Measurements from ENCODE around the gene PLA2G15. TPM values are rescaled to one million over a fixed set of nuclear protein-coding genes. Genes with fewer than 3 reads are reported as not detected.

PLA2G15 gene
- total and polyA plus RNA-seq, 4 donors: 14.8 to 26.5 (median 22.8) TPM

DNA sequence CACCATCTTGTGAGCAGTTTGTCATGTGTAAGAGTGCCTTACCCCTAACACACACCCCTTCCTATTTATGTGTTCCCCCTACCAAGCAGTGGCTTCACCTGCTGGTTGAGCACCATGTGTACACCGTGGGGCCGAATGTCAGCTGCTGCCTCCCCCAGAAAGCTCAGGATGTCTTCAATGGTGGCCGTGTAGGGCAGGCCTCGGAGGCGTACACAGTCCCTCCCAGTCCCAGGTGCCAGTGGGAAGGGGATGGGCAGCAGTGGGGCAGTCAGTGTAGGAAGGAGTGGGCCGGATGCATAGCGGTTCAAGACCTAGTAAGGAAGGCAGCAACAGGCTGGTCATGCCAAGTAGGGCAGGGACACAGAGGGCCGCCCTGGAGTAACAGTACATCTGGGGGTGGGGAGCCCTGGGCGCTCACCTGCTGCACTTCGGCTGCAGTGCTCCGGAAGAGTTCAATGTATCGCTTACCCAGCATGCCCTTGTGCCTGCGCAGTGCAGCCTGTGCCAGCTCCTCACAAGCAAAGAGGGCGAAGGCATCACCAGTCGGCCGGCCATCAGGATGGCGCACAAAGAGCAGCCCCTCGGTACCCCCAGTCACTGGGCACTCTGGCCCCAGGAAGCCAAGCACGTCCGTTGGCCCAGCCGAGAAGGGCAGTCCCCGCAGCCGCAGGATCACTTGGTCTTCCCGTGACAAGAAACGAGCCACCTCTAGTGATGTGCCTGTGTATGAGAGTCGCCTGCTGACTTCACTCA, 13.6 kb upstream of the PLA2G15 start:
- peaks cover 26% of the 10 kb centered on the region for H3K36me3 ChIP-seq (ENCODE audit: control insufficient read depth, insufficient read depth, low read length)
- no peak overlapping the region for H3K27ac ChIP-seq (ENCODE audit: low read depth, low read length)
- no peak for DNase-seq (ENCODE audit: low read depth in 4 of 6, low spot score in 6 of 6)
- no peak overlapping the region for H3K4me3 ChIP-seq (ENCODE audit: low read depth, low read length)
- no peaks in the 10 kb centered on the region for H3K9me3 ChIP-seq (ENCODE audit: control insufficient read depth, insufficient read depth, low read length)
- peaks cover 15% of the 10 kb centered on the region for H3K4me1 ChIP-seq (ENCODE audit: control insufficient read depth, insufficient read depth, low read length)
- peaks cover 23% of the 10 kb centered on the region for H3K27me3 ChIP-seq (ENCODE audit: control insufficient read depth, insufficient read depth, low read length)
- 94% methylated on average over 25 of the region's 26 CpGs for WGBS (ENCODE audit: insufficient coverage)

DNA sequence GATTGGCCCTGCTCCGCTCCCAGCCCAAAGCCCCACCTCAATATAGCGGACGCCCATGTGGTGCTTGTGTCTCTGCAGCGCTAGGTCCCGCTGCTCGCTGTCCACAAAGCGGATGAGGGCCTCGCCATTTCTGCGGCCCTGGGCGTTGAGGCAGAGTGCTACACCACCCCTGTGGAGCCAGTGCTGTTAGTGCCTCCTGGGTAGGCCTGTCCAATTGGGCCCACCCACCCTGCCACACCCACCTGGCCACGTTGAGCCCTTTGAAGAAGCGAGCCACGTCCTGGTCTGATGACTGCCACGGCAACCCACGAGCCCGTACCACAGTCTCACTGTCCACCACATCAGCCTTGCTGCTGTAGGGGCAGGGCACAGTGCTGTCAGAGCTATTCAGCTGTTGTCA, 12.8 kb upstream of the PLA2G15 start:
- peaks cover 22% of the 10 kb centered on the region for H3K4me1 ChIP-seq (ENCODE audit: control insufficient read depth, insufficient read depth, low read length)
- no peak overlapping the region for H3K27ac ChIP-seq (ENCODE audit: low read depth, low read length)
- H3K4me3 ChIP-seq (ENCODE audit: low read depth, low read length): no peak overlapping the region
- 89% methylated on average over 16 of the region's 16 CpGs for WGBS (ENCODE audit: insufficient coverage)
- H3K36me3 ChIP-seq (ENCODE audit: control insufficient read depth, insufficient read depth, low read length): peaks cover 26% of the 10 kb centered on the region
- peaks cover 31% of the 10 kb centered on the region for H3K27me3 ChIP-seq (ENCODE audit: control insufficient read depth, insufficient read depth, low read length)
- no peak for DNase-seq (ENCODE audit: low read depth in 4 of 6, low spot score in 6 of 6)
- no peaks in the 10 kb centered on the region for H3K9me3 ChIP-seq (ENCODE audit: control insufficient read depth, insufficient read depth, low read length)

DNA sequence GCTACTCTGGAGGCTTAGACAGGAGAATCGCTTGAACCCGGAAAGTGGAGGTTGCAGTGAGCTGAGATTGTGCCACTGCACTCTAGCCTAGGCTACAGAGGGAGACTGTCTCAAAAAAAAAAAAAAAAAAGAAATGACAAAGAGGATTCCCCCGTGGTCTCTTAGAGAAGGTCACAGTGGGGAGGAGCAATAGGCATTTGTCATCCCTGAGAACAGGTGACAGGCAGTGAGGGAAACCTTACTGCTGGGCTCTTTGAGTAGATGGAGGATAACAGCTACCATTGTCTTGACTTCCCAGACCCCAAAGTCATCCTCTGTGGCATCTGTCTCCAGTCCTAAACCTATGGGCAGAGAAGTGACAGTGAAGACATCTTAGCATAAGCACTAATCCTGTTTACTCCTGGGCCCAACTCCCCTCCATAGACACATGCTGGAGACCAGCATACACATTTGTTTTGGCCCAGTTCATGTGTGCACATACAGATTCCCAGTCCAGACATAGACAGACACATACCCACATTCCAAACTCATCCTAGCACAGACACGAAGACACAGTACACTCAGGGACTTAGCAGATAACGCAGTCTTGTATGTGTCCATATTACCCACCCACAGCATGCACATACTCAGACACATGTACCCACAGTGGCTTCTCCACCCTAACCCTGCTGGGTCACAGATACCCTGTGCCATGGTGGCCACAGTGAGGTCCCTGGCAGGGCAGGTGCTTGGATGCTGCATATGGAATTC, 11.9 kb upstream of the PLA2G15 start:
- Histone ChIP-seq H3K9me3 (ENCODE audit: control insufficient read depth, insufficient read depth, low read length) (no peaks in the 10 kb centered on the region), H3K27me3 (ENCODE audit: control insufficient read depth, insufficient read depth, low read length) (peaks cover 37% of the 10 kb centered on the region), H3K4me1 (ENCODE audit: control insufficient read depth, insufficient read depth, low read length) (peaks cover 32% of the 10 kb centered on the region), H3K36me3 (ENCODE audit: control insufficient read depth, insufficient read depth, low read length) (peaks cover 26% of the 10 kb centered on the region), H3K27ac (ENCODE audit: low read depth, low read length) (no peak overlapping the region), H3K4me3 (ENCODE audit: low read depth, low read length) (no peak overlapping the region)
- no peak for DNase-seq (ENCODE audit: low read depth in 4 of 6, low spot score in 6 of 6)
- 97% methylated on average over 4 of the region's 5 CpGs for WGBS (ENCODE audit: insufficient coverage)

DNA sequence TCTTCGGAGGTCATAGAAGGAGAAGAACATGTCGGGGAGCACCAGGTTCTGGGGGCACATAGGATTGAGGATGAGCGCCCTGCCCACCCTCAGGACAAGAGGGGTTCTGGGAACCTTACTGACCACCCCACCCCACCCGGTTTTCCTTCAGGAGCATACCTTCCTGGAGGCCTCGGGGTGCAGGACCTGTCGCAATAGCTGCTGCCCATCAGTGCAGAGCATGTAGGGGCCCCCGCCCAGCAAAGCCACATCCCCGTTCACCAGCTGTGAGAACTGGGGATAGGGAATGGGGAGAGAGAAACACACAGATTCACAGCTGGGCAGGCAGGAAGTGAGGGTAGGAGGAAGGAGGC, 11.4 kb upstream of the PLA2G15 start:
- WGBS (ENCODE audit: insufficient coverage): 80% methylated on average over 5 of the region's 8 CpGs
- Histone ChIP-seq H3K4me3 (ENCODE audit: low read depth, low read length) (no peak overlapping the region), H3K9me3 (ENCODE audit: control insufficient read depth, insufficient read depth, low read length) (no peaks in the 10 kb centered on the region), H3K36me3 (ENCODE audit: control insufficient read depth, insufficient read depth, low read length) (peaks cover 26% of the 10 kb centered on the region), H3K27ac (ENCODE audit: low read depth, low read length) (no peak overlapping the region), H3K27me3 (ENCODE audit: control insufficient read depth, insufficient read depth, low read length) (peaks cover 37% of the 10 kb centered on the region), H3K4me1 (ENCODE audit: control insufficient read depth, insufficient read depth, low read length) (peaks cover 32% of the 10 kb centered on the region)
- DNase-seq (ENCODE audit: low read depth in 4 of 6, low spot score in 6 of 6): no peak

DNA sequence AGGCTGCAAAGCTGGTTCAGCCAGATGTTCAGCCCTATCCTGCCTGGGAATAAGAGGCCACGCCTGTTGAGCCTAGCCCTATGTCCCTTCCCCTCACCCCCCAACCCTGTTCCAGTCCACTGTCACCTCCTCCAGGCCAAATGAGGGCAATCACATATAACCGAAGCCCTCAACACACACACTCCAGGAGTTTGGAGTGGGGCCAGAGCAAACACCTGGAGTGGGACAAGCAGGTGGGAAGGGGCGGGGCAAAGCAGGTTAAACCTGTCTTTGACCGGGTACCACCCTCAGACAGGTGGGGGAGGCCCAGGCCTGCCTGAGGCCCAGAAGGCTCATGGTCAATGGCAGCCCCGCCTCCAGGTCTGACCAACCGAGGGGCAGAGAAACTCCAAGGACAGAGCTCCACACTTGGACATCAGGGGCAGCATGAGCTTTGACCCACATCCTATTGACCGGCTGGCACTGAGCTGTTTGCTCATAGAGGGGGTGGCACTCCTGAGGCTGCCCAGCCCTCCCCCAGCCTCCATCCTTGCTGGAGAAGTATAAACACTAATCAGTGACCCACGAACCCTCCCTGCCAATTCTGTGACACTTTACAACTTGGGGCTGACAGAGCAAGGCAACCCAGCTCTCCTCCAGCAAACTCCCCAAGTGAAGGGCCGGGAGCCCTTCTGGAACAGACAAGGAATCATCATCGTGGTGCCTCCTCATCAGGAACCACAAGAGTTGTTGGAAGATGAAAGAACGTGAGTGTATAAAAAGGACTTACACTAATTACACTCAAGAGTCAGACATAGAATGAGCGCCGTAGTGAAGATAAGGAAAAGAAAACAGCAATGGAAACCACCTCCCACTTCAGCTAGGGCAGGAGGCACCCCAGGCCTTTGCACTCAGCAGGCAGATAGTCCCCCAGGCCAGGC, 10.7 kb upstream of the PLA2G15 start:
- Histone ChIP-seq H3K27me3 (ENCODE audit: control insufficient read depth, insufficient read depth, low read length) (peaks cover 37% of the 10 kb centered on the region), H3K9me3 (ENCODE audit: control insufficient read depth, insufficient read depth, low read length) (no peaks in the 10 kb centered on the region), H3K27ac (ENCODE audit: low read depth, low read length) (no peak overlapping the region), H3K4me1 (ENCODE audit: control insufficient read depth, insufficient read depth, low read length) (peaks cover 32% of the 10 kb centered on the region), H3K36me3 (ENCODE audit: control insufficient read depth, insufficient read depth, low read length) (peaks cover 26% of the 10 kb centered on the region), H3K4me3 (ENCODE audit: low read depth, low read length) (no peak overlapping the region)
- WGBS (ENCODE audit: insufficient coverage): 74% methylated on average over 8 of the region's 13 CpGs
- DNase-seq (ENCODE audit: low read depth in 4 of 6, low spot score in 6 of 6): no peak

DNA sequence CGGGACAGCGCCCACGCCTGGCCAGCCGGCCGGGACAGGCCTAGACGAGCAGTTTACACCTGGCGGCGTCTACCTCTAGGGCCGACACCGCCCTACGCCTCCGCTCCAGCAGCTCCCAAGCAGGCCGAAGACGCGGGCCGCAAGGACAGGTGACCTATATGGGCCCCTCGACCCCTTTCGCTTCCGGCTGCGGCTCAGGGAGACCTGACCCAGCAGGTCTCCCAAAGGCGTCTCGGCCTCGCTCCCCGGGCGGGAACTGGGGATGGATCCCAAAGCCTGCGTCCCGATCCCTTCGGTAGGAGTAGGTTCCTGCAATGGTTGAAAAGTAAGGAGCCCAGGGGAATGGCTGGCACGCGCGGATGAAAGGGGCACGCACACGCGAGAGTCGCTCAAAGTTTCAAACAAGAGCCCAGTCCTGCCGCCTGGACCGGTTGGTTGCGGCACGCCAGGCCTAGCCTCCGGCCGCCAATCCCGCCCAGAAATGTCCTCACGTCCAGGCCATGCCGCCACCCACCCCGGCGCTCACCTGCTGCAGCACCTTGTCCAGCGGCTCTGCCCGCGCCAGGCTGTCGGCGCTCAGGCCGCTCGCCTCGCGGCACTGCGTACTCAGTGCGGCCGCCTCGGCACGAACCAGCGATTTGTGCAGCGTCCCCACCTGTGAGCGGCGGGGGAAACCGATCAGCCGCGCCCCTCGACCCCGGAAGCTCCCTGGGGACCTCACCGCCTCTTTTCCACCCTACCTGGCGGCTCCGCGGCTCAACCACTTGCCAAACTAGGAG, 9.9 kb upstream of the PLA2G15 start:
- DNase-seq (ENCODE audit: low read depth in 4 of 6, low spot score in 6 of 6): no peak
- WGBS (ENCODE audit: insufficient coverage): 12% methylated on average over 73 of the region's 73 CpGs
- Histone ChIP-seq H3K4me3 (ENCODE audit: low read depth, low read length) (no peak overlapping the region), H3K27me3 (ENCODE audit: control insufficient read depth, insufficient read depth, low read length) (peaks cover 37% of the 10 kb centered on the region), H3K36me3 (ENCODE audit: control insufficient read depth, insufficient read depth, low read length) (peaks cover 20% of the 10 kb centered on the region), H3K9me3 (ENCODE audit: control insufficient read depth, insufficient read depth, low read length) (no peaks in the 10 kb centered on the region), H3K27ac (ENCODE audit: low read depth, low read length) (no peak overlapping the region), H3K4me1 (ENCODE audit: control insufficient read depth, insufficient read depth, low read length) (peaks cover 37% of the 10 kb centered on the region)

DNA sequence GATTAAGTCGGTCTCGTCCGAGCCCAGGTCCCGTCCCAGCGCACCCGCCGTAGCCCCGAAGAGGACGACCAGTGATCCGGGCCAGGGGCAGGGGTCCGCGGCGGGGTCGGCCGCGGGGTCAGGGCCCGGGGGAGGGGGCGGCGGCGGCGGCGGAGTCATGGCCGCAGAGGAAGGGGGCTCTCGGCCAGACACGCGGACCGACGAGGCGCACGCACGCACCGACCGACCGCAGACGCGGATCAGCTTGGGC, 9.4 kb upstream of the PLA2G15 start, which contains the start of gene ESRP2:
TSS of gene ESRP2 (minus strand) at position 241 of the 250 bp plus-strand sequence. CDS start at position 159, 82 bp downstream.
- Histone ChIP-seq H3K4me3 (ENCODE audit: low read depth, low read length) (peak within 1 kb of the TSS; percentile 77), H3K9me3 (ENCODE audit: control insufficient read depth, insufficient read depth, low read length) (no peaks in the 10 kb centered on the region), H3K4me1 (ENCODE audit: control insufficient read depth, insufficient read depth, low read length) (peaks cover 37% of the 10 kb centered on the region), H3K27me3 (ENCODE audit: control insufficient read depth, insufficient read depth, low read length) (peaks cover 37% of the 10 kb centered on the region), H3K36me3 (ENCODE audit: control insufficient read depth, insufficient read depth, low read length) (peaks cover 17% of the 10 kb centered on the region), H3K27ac (ENCODE audit: low read depth, low read length) (peak within 1 kb of the TSS; percentile 64)
- DNase-seq (ENCODE audit: low read depth in 4 of 6, low spot score in 6 of 6): no peak
- WGBS (ENCODE audit: insufficient coverage): under 1% methylated on average over 36 of the region's 36 CpGs

DNA sequence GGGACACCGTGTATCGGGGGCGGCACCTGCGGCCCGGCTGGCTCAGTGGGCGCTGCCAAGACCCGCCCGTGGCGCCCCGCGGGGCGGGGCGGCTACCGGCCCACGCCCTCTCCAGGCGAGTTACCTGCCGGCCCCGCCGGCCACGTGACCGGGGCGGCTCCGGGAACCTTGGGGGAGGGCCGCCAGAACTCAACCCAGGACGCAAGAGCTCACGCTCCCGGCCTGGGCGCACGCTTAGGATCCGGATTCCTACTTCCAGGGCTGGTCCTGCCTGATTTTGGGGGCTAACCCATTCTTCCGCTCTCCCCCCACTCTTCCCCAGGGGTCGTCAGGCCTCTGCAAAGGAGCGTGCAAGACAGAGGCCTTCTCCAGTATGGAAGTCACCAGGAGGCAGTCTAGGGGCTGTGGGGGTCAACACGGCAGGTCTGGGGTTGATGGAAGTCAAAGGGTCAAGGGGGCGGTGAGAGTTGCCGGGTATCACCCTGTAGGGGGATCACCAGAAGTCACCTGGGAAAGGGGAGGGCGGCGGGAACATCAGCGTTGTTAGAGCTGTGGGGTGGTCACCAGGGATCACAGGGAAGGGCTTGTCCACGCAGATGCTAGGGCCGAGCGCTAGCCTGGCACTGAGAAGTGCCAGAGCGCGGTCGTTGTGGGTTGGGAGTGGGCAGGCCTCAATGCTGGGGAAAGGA, 8.9 kb upstream of the PLA2G15 start:
- peak in 1 of 6 donors; percentile 29 for DNase-seq (ENCODE audit: low read depth in 4 of 6, low spot score in 6 of 6)
- H3K4me1 ChIP-seq (ENCODE audit: control insufficient read depth, insufficient read depth, low read length): peaks cover 37% of the 10 kb centered on the region
- WGBS (ENCODE audit: insufficient coverage): 3% methylated on average over 44 of the region's 45 CpGs
- H3K27me3 ChIP-seq (ENCODE audit: control insufficient read depth, insufficient read depth, low read length): peaks cover 37% of the 10 kb centered on the region
- H3K4me3 ChIP-seq (ENCODE audit: low read depth, low read length): peak overlapping the region; percentile 77
- H3K9me3 ChIP-seq (ENCODE audit: control insufficient read depth, insufficient read depth, low read length): no peaks in the 10 kb centered on the region
- no peak overlapping the region for H3K27ac ChIP-seq (ENCODE audit: low read depth, low read length)
- peaks cover 12% of the 10 kb centered on the region for H3K36me3 ChIP-seq (ENCODE audit: control insufficient read depth, insufficient read depth, low read length)
